Measurements from ENCODE around the gene EMC9.

Gene EMC9

GRCh38 chr14:24100197-24100981, 41.0 kb downstream of the EMC9 start:
- TF ChIP-seq TARDBP (IDR thresholded peaks at IDR 0.05) (no peak), L3MBTL2 (conservative IDR thresholded peaks at IDR 0.05) (no peak), LEF1 (IDR thresholded peaks at IDR 0.05; ENCODE audit: borderline replicate concordance) (no peak), PKNOX1 (IDR thresholded peaks at IDR 0.05) (no peak), SP1 (IDR thresholded peaks at IDR 0.05) (no peak), FOXM1 (IDR thresholded peaks at IDR 0.05; ENCODE audit: borderline replicate concordance) (no peak), BHLHE40 (IDR thresholded peaks at IDR 0.05; ENCODE audit: borderline replicate concordance) (no peak), HDGF (IDR thresholded peaks at IDR 0.05; ENCODE audit: borderline replicate concordance) (no peak), ZNF384 (IDR thresholded peaks at IDR 0.05) (no peak), FOXA1 (IDR thresholded peaks at IDR 0.05) (no peak), SUZ12 (IDR thresholded peaks at IDR 0.05) (no peak), ARNT (IDR thresholded peaks at IDR 0.05) (no peak), ELF4 (IDR thresholded peaks at IDR 0.05) (no peak), CTBP1 (IDR thresholded peaks at IDR 0.05; ENCODE audit: borderline replicate concordance) (no peak), FOXK2 (IDR thresholded peaks at IDR 0.05) (no peak), NFRKB (IDR thresholded peaks at IDR 0.05) (no peak)
- ChIA-PET CTCF (no interaction called here), POLR2A (interaction anchor here (1.6 to 3.1 kb wide), 3 partner anchors 14 to 35 kb away, joined by 5 to 13 read pairs (median 5); partner anchors contain the start of genes DCAF11, NRL and PSME1)
- no peak for DNase-seq (ENCODE audit: extremely low spot score)

GRCh38 chr14:24098927-24099813, 42.2 kb downstream of the EMC9 start:
- no peak for TF ChIP-seq ARNT (IDR thresholded peaks at IDR 0.05)
- no peak for TF ChIP-seq BHLHE40 (IDR thresholded peaks at IDR 0.05; ENCODE audit: borderline replicate concordance)
- TF ChIP-seq CTBP1 (IDR thresholded peaks at IDR 0.05; ENCODE audit: borderline replicate concordance) = no peak
- no peak for TF ChIP-seq ZNF384 (IDR thresholded peaks at IDR 0.05)
- no peak for TF ChIP-seq PKNOX1 (IDR thresholded peaks at IDR 0.05)
- TF ChIP-seq L3MBTL2 (conservative IDR thresholded peaks at IDR 0.05) = no peak
- TF ChIP-seq ELF4 (IDR thresholded peaks at IDR 0.05) = no peak
- TF ChIP-seq FOXK2 (IDR thresholded peaks at IDR 0.05) = no peak
- no peak for TF ChIP-seq LEF1 (IDR thresholded peaks at IDR 0.05; ENCODE audit: borderline replicate concordance)
- DNase-seq (ENCODE audit: extremely low spot score) = no peak
- CTCF ChIA-PET = interaction anchor here (2.3 kb wide), 1 partner anchor 9 kb away, joined by 6 read pairs; no protein-coding TSS in a partner anchor
- POLR2A ChIA-PET = interaction anchor here (1.4 to 8.8 kb wide), 2 partner anchors 7 to 37 kb away, joined by 3 to 162 read pairs; partner anchors contain the start of gene PSME1

- TF ChIP-seq PKNOX1 (IDR thresholded peaks at IDR 0.05) (no peak), FOXM1 (IDR thresholded peaks at IDR 0.05; ENCODE audit: borderline replicate concordance) (no peak), SP1 (IDR thresholded peaks at IDR 0.05) (no peak), LEF1 (IDR thresholded peaks at IDR 0.05; ENCODE audit: borderline replicate concordance) (no peak), BHLHE40 (IDR thresholded peaks at IDR 0.05; ENCODE audit: borderline replicate concordance) (no peak), NFRKB (IDR thresholded peaks at IDR 0.05) (no peak), ZNF384 (IDR thresholded peaks at IDR 0.05) (no peak), SUZ12 (IDR thresholded peaks at IDR 0.05) (no peak), ELF4 (IDR thresholded peaks at IDR 0.05) (no peak), CTBP1 (IDR thresholded peaks at IDR 0.05; ENCODE audit: borderline replicate concordance) (no peak), ARNT (IDR thresholded peaks at IDR 0.05) (no peak)
- DNase-seq (ENCODE audit: extremely low spot score) = no peak
- POLR2A ChIA-PET = interaction anchor here (1.1 to 8.8 kb wide), 4 partner anchors 8 to 40 kb away, joined by 3 to 162 read pairs (median 6); partner anchors contain the start of genes DCAF11, NRL and PSME1
- CTCF ChIA-PET = interaction anchor here (2.3 kb wide), 1 partner anchor 10 kb away, joined by 6 read pairs; no protein-coding TSS in a partner anchor
Observed at GRCh38 chr14:24098229-24098926, 43.0 kb downstream of the EMC9 start.

GRCh38 chr14:24096545-24097181, 44.7 kb downstream of the EMC9 start:
- ChIA-PET POLR2A (interaction anchor here (0.6 to 8.8 kb wide), 5 partner anchors 10 to 44 kb away, joined by 3 to 162 read pairs (median 4); no protein-coding TSS in a partner anchor), CTCF (interaction anchor here (0.6 to 3.2 kb wide), 4 partner anchors 11 to 64 kb away, joined by 5 to 28 read pairs (median 6); partner anchors contain the start of gene IRF9)
- no peak for TF ChIP-seq L3MBTL2 (conservative IDR thresholded peaks at IDR 0.05)
- no peak for TF ChIP-seq SP1 (IDR thresholded peaks at IDR 0.05)
- no peak for TF ChIP-seq ARNT (IDR thresholded peaks at IDR 0.05)
- no peak for TF ChIP-seq BHLHE40 (IDR thresholded peaks at IDR 0.05; ENCODE audit: borderline replicate concordance)
- no peak for TF ChIP-seq ELF4 (IDR thresholded peaks at IDR 0.05)
- no peak for DNase-seq (ENCODE audit: extremely low spot score)

Measured in HEK293T (cell line).